DND-41 (cell line): Measurements from ENCODE around the gene SLC38A10.

Experiments
- ATAC-seq: fragments of 200-7000 bp; cut with Tn5 transposase; 3 replicates; pipeline ENCODE4 v1.9.1; 2021; ENCODE audit warnings: low read depth; ENCODE audit not compliant: insufficient read depth
- DNase-seq: peaks from one replicate; pipeline ENCODE4 v3.0.0-alpha.2; 2020
- H2AFZ ChIP-seq: 2 replicates; pipeline ENCODE4 v1.6.0; 2012; ENCODE audit warnings: low read depth, low read length
- H3K27ac ChIP-seq: 2 replicates; pipeline ENCODE4 v1.5.1; 2012; ENCODE audit warnings: low read length, inconsistent platforms
- H3K27me3 ChIP-seq: fragments of 200-600 bp; sonication (generic); 2 replicates; pipeline ENCODE4 v1.6.0; 2012; ENCODE audit warnings: low read length, mild to moderate bottlenecking, inconsistent platforms; ENCODE audit not compliant: insufficient read depth, poor library complexity
- H3K36me3 ChIP-seq: 2 replicates; pipeline ENCODE4 v1.5.1; 2012; ENCODE audit warnings: low read length, inconsistent platforms; ENCODE audit not compliant: insufficient read depth
- H3K4me1 ChIP-seq: 2 replicates; pipeline ENCODE4 v1.5.1; 2012; ENCODE audit warnings: mild to moderate bottlenecking, low read length; ENCODE audit not compliant: insufficient read depth
- H3K4me2 ChIP-seq: 2 replicates; pipeline ENCODE4 v1.6.0; 2012; ENCODE audit warnings: mild to moderate bottlenecking, moderate library complexity, low read length, inconsistent platforms; ENCODE audit not compliant: insufficient read depth
- H3K4me3 ChIP-seq, 2 experiments: fragments of 200-600 bp in 1 of 2; shearing (Covaris generic) in 1 of 2; 2 replicates each; pipeline ENCODE4 v1.5.1; 2012 to 2016; ENCODE audit warnings: inconsistent platforms in 2 of 2, low read length in 2 of 2, mild to moderate bottlenecking in 2 of 2, low read depth in 1 of 2, moderate library complexity in 1 of 2
- H3K79me2 ChIP-seq: 2 replicates; pipeline ENCODE4 v1.6.0; 2012; ENCODE audit warnings: low read length, inconsistent platforms; ENCODE audit not compliant: insufficient read depth
- H3K9ac ChIP-seq: 2 replicates; pipeline ENCODE4 v1.6.0; 2012; ENCODE audit warnings: low read depth, mild to moderate bottlenecking, inconsistent platforms, low read length, moderate library complexity
- H3K9me3 ChIP-seq: 2 replicates; pipeline ENCODE4 v1.5.1; 2012; ENCODE audit warnings: low read length, moderate library complexity, mild to moderate bottlenecking, inconsistent platforms; ENCODE audit not compliant: insufficient read depth, severe bottlenecking
- H4K20me1 ChIP-seq: 2 replicates; pipeline ENCODE4 v1.6.0; 2012; ENCODE audit warnings: low read length; ENCODE audit not compliant: insufficient read depth
- CTCF ChIP-seq: IDR thresholded peaks from 2 replicates; pipeline ENCODE4 v1.5.1; 2012; ENCODE audit warnings: borderline replicate concordance, low read length, moderate library complexity, mild to moderate bottlenecking; ENCODE audit not compliant: poor library complexity, severe bottlenecking; ENCODE audit errors: extremely low read depth
- EZH2 ChIP-seq: IDR thresholded peaks from 3 replicates; pipeline ENCODE4 v1.6.1; 2012; ENCODE audit warnings: borderline replicate concordance, low read depth, mild to moderate bottlenecking, moderate library complexity, low read length, inconsistent platforms; ENCODE audit not compliant: severe bottlenecking

SLC38A10 gene

GRCh38 chr17:81267390-81268067 lies 27.6 kb downstream of the SLC38A10 start:
- no peak for DNase-seq
- Histone ChIP-seq H3K27ac (no peak overlapping the region), H3K79me2 (no peaks in the 10 kb centered on the region), H2AFZ (no peak overlapping the region), H3K27me3 (no peaks in the 10 kb centered on the region), H3K9me3 (no peaks in the 10 kb centered on the region), H3K4me2 (no peak overlapping the region), H3K36me3 (peaks cover 71% of the 10 kb centered on the region), H3K9ac (no peak overlapping the region), H3K4me1 (no peaks in the 10 kb centered on the region), H4K20me1 (peaks cover 11% of the 10 kb centered on the region; the same call in 1 of the 2 replicates), H3K4me3 (no peak overlapping the region)
- no peak for ATAC-seq
- no peak for TF ChIP-seq CTCF
- TF ChIP-seq EZH2 = no peak

DNA sequence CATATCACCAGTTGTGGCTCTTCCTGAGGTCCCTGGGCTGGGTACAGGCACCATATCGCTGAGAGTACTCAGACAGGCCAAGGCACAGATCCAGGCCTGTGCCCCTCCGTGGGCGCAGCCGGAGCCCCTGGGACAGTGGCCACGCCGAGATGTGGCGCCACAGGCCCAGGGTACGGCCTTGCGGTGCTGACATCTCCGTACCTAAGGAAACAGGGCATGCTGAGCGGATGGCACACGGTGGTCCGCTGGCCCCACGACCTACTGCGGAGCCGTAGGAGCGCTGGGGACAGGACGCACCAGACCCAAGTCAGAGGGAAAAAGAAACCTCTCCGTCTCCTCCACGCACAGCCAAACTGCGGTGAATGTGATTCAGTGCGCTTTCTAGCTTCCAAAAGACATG lies 29.5 kb downstream of the SLC38A10 start:
- H3K36me3 ChIP-seq = peaks cover 79% of the 10 kb centered on the region
- H3K27me3 ChIP-seq = no peaks in the 10 kb centered on the region
- DNase-seq = no peak
- H3K4me3 ChIP-seq = no peak overlapping the region
- no peak overlapping the region for H3K9ac ChIP-seq
- H4K20me1 ChIP-seq = peaks cover 11% of the 10 kb centered on the region; the same call in 1 of the 2 replicates
- TF ChIP-seq EZH2 (no peak), CTCF (no peak)
- H2AFZ ChIP-seq = no peak overlapping the region
- no peaks in the 10 kb centered on the region for H3K79me2 ChIP-seq
- H3K4me1 ChIP-seq = no peaks in the 10 kb centered on the region
- no peak overlapping the region for H3K27ac ChIP-seq
- ATAC-seq = no peak
- H3K4me2 ChIP-seq = no peak overlapping the region
- no peaks in the 10 kb centered on the region for H3K9me3 ChIP-seq

DNA sequence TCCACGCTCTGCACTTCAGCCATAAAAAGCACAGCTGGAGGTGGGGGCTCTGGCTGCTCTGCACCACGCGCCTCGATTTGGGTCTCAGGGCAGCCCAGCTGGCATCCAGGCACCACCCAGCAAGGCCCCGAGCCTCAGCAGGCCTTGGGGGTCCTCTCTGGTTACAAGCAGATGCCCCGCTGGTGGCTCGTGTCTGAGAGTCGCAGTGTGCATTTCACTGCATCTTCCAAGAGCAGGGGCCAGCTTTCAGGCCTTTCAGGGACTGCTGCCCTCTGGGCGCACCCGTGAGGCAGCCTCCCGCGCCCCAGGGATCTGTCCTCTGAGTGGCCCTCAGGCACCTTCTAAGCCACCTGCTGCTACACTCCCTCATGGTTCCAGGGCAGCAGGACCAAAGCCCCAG lies 30.5 kb downstream of the SLC38A10 start:
- Histone ChIP-seq H3K27ac (no peak overlapping the region), H3K4me1 (no peaks in the 10 kb centered on the region), H3K36me3 (peaks cover 79% of the 10 kb centered on the region), H3K79me2 (no peaks in the 10 kb centered on the region), H3K9ac (no peak overlapping the region), H3K27me3 (no peaks in the 10 kb centered on the region), H4K20me1 (peaks cover 16% of the 10 kb centered on the region; the same call in 1 of the 2 replicates), H3K4me3 (no peak overlapping the region), H2AFZ (no peak overlapping the region), H3K9me3 (no peaks in the 10 kb centered on the region), H3K4me2 (no peak overlapping the region)
- ATAC-seq = no peak
- TF ChIP-seq CTCF (no peak), EZH2 (no peak)
- DNase-seq = no peak
